HG03439 (cell line): ENCODE data around the gene HLA-G.
"Not testable (repeated sequence)": the region's sequence is repeated elsewhere in the genome, so short reads cannot be mapped to it uniquely, and the experiment has no call there.

Experiments
- ATAC-seq: cut with Tn5 transposase; IDR thresholded peaks from one replicate; pipeline ENCODE4 v1.9.1; 2021; ENCODE audit warnings: mild to moderate bottlenecking, moderate library complexity; ENCODE audit not compliant: unreplicated experiment

The HLA-G gene

DNA sequence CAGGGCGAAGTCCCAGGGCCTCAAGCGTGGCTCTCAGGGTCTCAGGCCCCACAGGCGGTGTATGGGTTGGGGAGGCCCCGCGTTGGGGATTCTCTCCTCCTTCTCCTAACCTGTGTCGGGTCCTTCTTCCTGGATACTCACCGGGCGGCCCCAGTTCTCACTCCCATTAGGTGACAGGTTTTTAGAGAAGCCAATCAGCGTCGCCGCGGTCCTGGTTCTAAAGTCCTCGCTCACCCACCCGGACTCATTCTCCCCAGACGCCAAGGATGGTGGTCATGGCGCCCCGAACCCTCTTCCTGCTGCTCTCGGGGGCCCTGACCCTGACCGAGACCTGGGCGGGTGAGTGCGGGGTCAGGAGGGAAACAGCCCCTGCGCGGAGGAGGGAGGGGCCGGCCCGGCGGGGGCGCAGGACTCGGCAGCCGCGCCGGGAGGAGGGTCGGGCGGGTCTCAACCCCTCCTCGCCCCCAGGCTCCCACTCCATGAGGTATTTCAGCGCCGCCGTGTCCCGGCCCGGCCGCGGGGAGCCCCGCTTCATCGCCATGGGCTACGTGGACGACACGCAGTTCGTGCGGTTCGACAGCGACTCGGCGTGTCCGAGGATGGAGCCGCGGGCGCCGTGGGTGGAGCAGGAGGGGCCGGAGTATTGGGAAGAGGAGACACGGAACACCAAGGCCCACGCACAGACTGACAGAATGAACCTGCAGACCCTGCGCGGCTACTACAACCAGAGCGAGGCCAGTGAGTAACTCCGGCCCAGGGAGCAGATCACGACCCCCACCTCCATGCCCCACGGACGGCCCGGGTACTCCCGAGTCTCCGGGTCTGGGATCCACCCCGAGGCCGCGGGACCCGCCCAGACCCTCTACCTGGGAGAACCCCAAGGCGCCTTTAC lies at the start of gene HLA-G:
Gene HLA-G (plus strand): TSS at position 247 of the 892 bp plus-strand sequence. CDS start 20 bp downstream, at position 267.
- ATAC-seq: no peak

- ATAC-seq: not testable (repeated sequence)
Measured at GRCh38 chr6:29780019-29780698, 47.5 kb upstream of the HLA-G start.

DNA sequence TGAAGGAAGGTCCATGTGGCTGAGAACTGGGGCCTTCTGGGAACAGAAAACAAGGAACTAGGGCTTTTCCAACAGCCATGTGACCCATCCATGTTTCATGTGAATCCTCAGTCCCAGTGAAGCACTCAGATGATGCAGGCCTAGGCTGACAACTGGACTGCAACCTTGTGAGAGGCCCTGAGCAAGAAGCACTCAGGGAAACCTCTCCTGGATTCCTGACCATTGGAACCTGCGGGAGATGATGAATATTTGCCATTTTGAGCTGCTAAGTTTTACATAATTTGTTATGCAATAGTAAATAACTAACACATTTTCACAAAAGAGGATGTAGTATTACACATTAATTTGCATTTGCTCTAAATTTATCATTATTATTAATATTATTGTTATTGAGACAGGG lies 38.4 kb upstream of the HLA-G start:
- no peak for ATAC-seq

- no peak for ATAC-seq
Measured at GRCh38 chr6:29790626-29791025, 37.0 kb upstream of the HLA-G start.

DNA sequence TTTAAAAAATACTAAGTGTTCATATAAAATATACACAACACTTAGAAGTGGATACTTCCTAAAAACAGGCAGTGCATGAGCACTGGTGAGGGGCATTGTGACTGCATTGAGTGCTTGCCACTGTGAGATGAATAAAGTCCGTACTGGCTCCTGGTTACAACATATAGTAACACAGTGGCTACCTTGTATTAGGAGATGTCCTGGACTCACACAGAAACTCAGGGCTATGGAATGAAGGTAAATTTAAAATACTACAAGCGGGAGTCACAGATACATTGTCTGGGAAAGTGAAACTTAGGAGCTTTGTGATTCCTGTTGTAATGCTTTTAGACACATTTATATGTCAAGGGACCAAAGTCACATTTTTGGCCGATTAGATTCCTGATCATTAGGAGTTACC lies 36.5 kb upstream of the HLA-G start:
- ATAC-seq: no peak

DNA sequence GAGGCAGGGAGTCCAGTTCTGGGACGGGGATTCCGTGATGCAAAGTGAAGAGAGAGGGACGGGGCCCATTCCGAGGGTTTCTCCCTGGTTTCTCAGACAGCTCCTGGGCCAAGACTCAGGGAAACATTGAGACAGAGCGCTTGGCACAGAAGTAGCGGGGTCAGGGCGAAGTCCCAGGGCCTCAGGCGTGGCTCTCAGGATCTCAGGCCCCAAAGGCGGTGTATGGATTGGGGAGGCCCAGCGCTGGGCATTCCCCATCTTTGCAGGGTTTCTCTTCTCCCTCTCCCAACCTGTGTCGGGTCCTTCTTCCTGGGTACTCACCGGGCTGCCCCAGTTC lies 35.9 kb upstream of the HLA-G start:
- no peak for ATAC-seq

GRCh38 chr6:29792123-29793035 lies 35.2 kb upstream of the HLA-G start:
- no peak for ATAC-seq

GRCh38 chr6:29793036-29793356 lies 34.6 kb upstream of the HLA-G start:
- no peak for ATAC-seq

DNA sequence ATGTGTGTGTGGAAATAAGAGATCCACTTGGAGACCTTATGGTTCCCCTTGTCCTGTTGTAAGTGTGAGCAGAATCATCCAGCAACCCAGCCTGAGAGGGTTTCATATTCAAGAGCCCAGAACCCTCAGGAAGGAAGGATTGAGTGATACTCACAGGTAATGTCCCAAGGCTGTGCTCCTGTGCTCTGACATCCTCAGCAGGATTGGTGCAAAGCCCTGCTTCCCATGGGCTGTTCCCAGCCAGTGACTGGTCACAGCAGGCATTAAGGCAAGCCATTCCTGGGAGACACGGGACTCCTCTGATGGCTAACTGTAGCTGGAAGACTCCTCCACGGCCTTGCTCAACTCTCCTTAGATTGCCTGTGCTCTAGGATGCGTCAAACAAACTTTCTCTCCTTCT lies 33.8 kb upstream of the HLA-G start:
- ATAC-seq: no peak

DNA sequence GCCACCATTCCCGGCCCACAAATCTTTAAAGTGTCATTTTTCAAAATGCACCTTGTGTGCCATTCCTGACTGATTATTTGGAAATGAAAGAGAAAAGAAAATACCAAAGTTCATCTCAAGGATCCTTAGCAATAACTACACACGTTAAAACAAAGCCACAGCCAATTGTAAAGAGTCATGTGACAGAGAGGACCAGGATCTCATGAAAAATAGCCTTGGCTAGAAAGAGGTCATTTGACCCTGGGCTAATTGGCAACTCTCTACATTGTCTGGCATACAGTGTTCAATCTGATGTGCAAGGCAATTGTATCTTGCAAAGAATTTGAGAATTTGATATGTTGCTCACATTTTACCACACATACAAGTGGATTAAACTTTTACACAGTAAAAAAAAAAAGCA lies 31.6 kb upstream of the HLA-G start:
- no peak for ATAC-seq

DNA sequence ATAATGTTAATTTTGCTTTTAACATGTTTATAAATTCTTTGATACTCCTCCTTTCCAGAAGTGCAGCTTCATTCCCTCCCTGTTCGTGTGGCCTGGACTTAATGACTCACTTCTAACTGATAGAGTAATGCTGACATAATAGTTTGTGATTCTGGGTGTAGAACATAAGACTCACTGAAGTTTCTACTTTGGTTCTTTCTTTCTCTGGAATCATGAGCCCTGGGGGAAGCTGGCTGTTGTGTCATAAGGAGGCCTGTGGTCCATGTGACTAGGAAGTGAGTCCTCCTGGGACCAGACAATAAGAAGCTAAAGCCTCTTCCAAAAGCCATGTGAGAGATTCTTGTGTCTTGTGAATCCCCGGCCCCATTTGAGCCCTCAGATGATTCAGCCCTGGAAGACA lies 30.5 kb upstream of the HLA-G start:
- no peak for ATAC-seq

GRCh38 chr6:29797966-29798365 lies 29.7 kb upstream of the HLA-G start:
- ATAC-seq: no peak

DNA sequence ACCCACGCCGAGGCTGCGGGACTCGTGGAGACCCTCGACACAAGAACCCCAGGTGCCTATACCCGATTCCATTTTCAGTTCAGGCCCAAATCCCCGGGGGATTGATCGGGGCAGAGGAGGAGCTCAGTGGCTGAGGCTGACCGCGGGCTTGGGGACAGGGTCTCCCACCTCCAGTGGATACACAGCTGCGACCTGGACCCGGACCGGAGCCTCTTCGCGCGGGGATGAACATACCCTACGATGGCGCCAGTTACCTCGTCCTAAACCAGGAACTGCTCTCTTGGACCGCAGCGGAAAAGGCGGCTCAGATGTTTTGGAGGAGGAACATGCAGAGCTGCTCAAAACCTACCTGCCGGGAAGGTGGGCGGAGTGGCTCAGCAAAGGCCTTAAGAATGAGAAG lies 27.4 kb upstream of the HLA-G start:
- ATAC-seq: no peak

DNA sequence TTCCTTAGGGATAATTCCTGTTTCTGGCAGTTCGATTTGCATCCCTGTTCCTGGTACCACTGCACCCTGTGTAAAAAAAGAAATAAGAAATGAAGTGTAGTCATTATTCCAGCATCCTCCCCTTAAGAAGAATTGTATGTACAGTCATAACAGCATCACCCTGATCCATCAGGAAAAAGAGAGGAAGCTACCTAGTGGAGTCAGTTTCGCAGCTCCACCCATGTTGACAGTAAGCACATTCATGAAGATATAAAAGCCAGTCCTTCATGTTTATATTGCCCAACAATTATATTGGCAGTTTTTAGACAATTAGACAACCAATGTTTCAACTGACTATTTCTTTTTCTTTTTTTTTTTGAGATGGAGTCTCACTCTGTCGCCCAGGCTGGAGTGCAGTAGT lies 21.2 kb upstream of the HLA-G start:
- ATAC-seq: no peak

- ATAC-seq: no peak
Measured at GRCh38 chr6:29809249-29809648, 18.4 kb upstream of the HLA-G start.

DNA sequence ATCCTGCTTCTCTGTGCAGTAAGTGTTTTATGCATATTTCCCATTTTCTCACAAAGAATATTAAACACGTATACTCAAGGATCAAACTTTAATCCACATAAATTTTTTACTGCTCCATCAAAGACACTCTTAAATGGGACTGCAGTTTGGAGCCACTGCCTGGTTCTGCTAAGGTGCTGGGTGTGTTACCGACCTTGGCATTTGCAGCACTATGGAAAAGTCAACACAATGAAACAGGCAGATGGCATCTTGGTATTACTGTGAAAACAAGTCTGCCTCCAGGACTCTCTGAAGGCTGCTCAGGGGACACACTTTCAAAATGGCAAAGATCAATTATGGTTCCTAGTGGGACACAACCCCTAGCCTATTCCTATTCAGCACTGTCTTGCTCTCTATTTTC lies 17.3 kb upstream of the HLA-G start:
- no peak for ATAC-seq

DNA sequence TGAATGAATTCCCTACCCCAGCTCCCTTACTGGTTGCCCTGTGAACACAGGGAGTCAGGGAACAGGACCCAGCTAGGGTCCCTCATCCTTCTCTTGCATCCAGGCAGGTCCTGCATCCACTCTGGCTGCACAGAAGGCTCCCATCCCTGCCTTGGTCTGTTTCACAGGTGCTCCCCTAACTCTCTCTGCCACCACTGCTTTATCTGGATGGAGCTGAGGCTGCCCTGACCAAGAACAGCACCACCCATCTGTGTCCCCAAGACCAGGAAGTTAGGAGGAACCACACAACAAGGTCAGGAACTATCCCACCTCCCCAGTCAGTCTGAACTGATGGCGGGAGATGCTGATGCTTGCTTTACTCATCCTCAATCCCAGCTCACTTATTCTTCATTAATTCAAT lies 16.2 kb upstream of the HLA-G start:
- ATAC-seq: no peak

DNA sequence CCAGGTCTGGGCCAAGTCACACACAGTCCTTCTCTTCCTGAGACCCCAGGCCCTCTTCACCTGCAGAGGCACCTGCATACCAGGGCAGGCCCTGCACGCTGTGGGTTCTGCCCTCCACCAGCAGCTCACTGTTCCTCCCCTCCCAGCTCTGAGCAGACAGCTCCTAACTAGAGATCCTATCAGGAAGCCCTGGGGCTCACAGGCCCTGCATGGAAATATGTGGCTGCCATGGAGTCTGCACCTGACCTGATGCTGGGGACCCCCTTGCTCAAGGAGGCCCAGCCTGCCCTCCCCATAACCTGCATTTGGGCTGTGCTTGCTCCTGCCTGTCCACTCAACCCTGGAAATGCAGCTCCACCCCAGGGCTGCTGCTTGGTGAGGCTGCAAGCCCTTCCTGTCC lies 14.6 kb upstream of the HLA-G start:
- no peak for ATAC-seq

GRCh38 chr6:29813809-29814208 lies 13.8 kb upstream of the HLA-G start:
- ATAC-seq: no peak

DNA sequence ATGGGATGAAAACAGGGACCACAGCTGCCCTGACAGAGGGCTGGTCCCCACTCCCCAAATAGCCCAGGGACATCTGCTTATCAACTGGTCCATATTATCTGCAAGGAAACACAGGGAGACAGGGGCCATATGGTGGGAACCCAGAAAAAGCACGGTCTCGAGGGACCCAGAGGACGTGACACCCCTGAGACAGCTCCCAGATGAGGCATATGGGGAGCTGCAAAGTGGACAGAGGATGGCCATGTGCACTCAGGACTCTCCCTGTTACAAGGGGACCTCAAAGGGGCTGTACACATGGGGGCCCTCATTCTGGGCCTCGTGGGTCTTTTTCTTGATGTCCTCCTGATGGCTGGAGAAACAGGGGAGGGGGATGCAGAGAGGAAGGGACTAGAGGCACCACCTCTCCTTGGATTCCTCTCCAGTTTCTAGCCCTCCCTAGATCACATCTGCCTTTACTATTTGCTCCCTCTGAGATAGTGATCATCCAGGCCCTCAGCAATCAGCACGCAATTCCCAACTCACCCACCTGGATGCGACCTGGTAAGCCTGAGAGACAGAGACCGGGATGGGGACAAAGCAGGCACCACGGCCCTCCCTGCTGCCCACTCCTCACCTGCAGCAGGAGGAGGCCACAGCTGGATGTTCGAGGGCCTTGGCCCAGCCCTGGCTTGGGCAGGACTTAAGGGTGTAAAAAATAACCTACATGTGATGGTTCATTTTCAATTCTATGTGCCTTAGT lies 13.1 kb upstream of the HLA-G start:
- no peak for ATAC-seq
